ENCODE data around the gene MYOCOS.

DNA sequence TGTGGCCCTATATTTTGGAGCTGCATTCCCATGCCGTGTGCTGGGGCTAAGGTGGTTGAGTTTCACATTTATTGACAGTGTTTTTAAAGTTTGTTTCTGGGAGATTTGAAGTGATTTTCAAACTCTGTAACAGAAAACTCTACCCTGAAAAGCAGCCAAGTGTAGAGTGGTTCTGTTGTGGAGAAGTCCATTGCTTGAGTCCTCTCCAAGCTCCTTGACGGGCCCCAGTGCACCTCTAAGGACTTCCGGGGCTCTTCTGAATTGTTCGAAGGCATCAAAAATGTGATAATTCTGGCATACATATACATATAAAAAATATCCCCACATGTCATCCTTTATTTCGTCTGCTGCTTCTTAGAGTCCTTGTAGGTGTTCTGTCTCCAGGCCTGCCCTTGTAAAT, 5.0 kb downstream of the MYOCOS start:
- no peak for TF ChIP-seq EP300 (IDR thresholded peaks at IDR 0.05; ENCODE audit: low read depth)
- TF ChIP-seq, protein P1, sequence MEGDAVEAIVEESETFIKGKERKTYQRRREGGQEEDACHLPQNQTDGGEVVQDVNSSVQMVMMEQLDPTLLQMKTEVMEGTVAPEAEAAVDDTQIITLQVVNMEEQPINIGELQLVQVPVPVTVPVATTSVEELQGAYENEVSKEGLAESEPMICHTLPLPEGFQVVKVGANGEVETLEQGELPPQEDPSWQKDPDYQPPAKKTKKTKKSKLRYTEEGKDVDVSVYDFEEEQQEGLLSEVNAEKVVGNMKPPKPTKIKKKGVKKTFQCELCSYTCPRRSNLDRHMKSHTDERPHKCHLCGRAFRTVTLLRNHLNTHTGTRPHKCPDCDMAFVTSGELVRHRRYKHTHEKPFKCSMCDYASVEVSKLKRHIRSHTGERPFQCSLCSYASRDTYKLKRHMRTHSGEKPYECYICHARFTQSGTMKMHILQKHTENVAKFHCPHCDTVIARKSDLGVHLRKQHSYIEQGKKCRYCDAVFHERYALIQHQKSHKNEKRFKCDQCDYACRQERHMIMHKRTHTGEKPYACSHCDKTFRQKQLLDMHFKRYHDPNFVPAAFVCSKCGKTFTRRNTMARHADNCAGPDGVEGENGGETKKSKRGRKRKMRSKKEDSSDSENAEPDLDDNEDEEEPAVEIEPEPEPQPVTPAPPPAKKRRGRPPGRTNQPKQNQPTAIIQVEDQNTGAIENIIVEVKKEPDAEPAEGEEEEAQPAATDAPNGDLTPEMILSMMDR (IDR thresholded peaks at IDR 0.05): no peak
- no peak for TF ChIP-seq POLR2A (IDR thresholded peaks at IDR 0.05)
